ENCODE measurements around the gene TAPT1. TPM values are rescaled to one million over a fixed set of nuclear protein-coding genes. Genes with fewer than 3 reads are reported as not detected.

The TAPT1 gene, protein sequence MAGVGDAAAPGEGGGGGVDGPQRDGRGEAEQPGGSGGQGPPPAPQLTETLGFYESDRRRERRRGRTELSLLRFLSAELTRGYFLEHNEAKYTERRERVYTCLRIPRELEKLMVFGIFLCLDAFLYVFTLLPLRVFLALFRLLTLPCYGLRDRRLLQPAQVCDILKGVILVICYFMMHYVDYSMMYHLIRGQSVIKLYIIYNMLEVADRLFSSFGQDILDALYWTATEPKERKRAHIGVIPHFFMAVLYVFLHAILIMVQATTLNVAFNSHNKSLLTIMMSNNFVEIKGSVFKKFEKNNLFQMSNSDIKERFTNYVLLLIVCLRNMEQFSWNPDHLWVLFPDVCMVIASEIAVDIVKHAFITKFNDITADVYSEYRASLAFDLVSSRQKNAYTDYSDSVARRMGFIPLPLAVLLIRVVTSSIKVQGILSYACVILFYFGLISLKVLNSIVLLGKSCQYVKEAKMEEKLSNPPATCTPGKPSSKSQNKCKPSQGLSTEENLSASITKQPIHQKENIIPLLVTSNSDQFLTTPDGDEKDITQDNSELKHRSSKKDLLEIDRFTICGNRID
- 55.5 and 117 TPM in 2 replicates for total RNA-seq (2011; cell fraction: chromatin; rRNA removed; ENCODE audit: low replicate concordance)
- 30.7 and 36.2 TPM in 2 replicates for total RNA-seq (2011; cell fraction: nucleolus; rRNA removed)
- 54.6 and 84.4 TPM in 2 replicates for total RNA-seq (2011; cell fraction: nucleoplasm; rRNA removed)
- total RNA-seq (2014; rRNA removed): 10.2 and 10.3 TPM in 2 replicates
- 28.6 and 28.7 TPM in 2 replicates for total RNA-seq (2014; rRNA removed; fragmentation: Illumina TruSeq; extraction: Trizol)
- total RNA-seq (2015; rRNA removed; fragmentation: Illumina TruSeq; extraction: Trizol): 19.9 and 22.7 TPM in 2 replicates
- 20.9 and 27.6 TPM in 2 replicates for total RNA-seq (2021)
- 35.0 and 36.7 TPM in 2 replicates for polyA plus RNA-seq (2011; rRNA removed)
- polyA plus RNA-seq (2011; cell fraction: cytosol; rRNA removed): 9.9 and 17.5 TPM in 2 replicates
- 34.8 and 53.3 TPM in 2 replicates for polyA plus RNA-seq (2011; cell fraction: nucleus; rRNA removed)
- 9.3 and 24.5 TPM in 2 replicates for polyA plus RNA-seq (2012)
- 18.5 and 20.7 TPM in 2 replicates for polyA plus RNA-seq (2014; fragmentation: Illumina TruSeq; extraction: Trizol)
- 1 to 10 TPM; 1.6 to 2.7 TPM for polyA plus RNA-seq (2014; fragmentation: Nextera tagmentation; extraction: Ambion mirVana)
- polyA plus RNA-seq (2014; rRNA removed): 15.2 and 16.6 TPM in 2 replicates
- polyA minus RNA-seq (2011; rRNA and poly(A)+ RNA removed): 47.2 and 58.1 TPM in 2 replicates
- polyA minus RNA-seq (2011; cell fraction: cytosol; rRNA and poly(A)+ RNA removed): 11.8 and 18.6 TPM in 2 replicates
- polyA minus RNA-seq (2011; cell fraction: nucleus; rRNA and poly(A)+ RNA removed): 31.8 and 78.0 TPM in 2 replicates
- percentile 87 among the genes with signal in this experiment for Bru-seq, nascent RNA
- BruChase-seq, experiment 1, labeled RNA remaining after a 2-hour chase: percentile 87 among the genes with signal in this experiment
- percentile 86 among the genes with signal in this experiment for BruChase-seq, experiment 2, labeled RNA remaining after a 6-hour chase
- long read RNA-seq, experiment 1, full-length matches to known transcripts: 45 of 79 reads
- long read RNA-seq, experiment 1, partial matches to known transcripts: 7 of 79 reads
- long read RNA-seq, experiment 1, other reads (novel, unspliced or antisense): 27 of 79 reads
- long read RNA-seq, experiment 2, full-length matches to known transcripts: 2 of 15 reads
- long read RNA-seq, experiment 2, partial matches to known transcripts: 1 of 15 reads
- long read RNA-seq, experiment 2, other reads (novel, unspliced or antisense): 12 of 15 reads
- long read RNA-seq, experiment 3, full-length matches to known transcripts: 2 of 3 reads
- long read RNA-seq, experiment 3, partial matches to known transcripts: 1 of 3 reads
- long read RNA-seq, experiment 3, other reads (novel, unspliced or antisense): 0 of 3 reads

GRCh38 chr4:16225863-16226815, at the start of gene TAPT1:
Gene TAPT1 (minus strand): TSS chr4:16226471. CDS start chr4:16226457, 14 bp downstream.
- FAIRE-seq: no peak
- in situ Hi-C loops (cut with MboI): loop anchor here (25.0 kb wide), 1 partner anchor 739 kb away; no protein-coding TSS in a partner anchor
- H4K20me1 ChIP-seq (replicated peaks; ENCODE audit: control insufficient read depth, insufficient read depth, low read length): peaks cover 8% of the 10 kb centered on the region; the same call in 1 of the 2 replicates
- TF ChIP-seq KDM1A (IDR thresholded peaks at IDR 0.05): no peak
- TF ChIP-seq, protein P1, sequence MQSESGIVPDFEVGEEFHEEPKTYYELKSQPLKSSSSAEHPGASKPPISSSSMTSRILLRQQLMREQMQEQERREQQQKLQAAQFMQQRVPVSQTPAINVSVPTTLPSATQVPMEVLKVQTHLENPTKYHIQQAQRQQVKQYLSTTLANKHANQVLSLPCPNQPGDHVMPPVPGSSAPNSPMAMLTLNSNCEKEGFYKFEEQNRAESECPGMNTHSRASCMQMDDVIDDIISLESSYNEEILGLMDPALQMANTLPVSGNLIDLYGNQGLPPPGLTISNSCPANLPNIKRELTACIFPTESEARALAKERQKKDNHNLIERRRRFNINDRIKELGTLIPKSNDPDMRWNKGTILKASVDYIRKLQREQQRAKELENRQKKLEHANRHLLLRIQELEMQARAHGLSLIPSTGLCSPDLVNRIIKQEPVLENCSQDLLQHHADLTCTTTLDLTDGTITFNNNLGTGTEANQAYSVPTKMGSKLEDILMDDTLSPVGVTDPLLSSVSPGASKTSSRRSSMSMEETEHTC (IDR thresholded peaks at IDR 0.05): no peak
- TF ChIP-seq NFRKB (IDR thresholded peaks at IDR 0.05; ENCODE audit: low read depth): no peak
- TF ChIP-seq, protein P2, sequence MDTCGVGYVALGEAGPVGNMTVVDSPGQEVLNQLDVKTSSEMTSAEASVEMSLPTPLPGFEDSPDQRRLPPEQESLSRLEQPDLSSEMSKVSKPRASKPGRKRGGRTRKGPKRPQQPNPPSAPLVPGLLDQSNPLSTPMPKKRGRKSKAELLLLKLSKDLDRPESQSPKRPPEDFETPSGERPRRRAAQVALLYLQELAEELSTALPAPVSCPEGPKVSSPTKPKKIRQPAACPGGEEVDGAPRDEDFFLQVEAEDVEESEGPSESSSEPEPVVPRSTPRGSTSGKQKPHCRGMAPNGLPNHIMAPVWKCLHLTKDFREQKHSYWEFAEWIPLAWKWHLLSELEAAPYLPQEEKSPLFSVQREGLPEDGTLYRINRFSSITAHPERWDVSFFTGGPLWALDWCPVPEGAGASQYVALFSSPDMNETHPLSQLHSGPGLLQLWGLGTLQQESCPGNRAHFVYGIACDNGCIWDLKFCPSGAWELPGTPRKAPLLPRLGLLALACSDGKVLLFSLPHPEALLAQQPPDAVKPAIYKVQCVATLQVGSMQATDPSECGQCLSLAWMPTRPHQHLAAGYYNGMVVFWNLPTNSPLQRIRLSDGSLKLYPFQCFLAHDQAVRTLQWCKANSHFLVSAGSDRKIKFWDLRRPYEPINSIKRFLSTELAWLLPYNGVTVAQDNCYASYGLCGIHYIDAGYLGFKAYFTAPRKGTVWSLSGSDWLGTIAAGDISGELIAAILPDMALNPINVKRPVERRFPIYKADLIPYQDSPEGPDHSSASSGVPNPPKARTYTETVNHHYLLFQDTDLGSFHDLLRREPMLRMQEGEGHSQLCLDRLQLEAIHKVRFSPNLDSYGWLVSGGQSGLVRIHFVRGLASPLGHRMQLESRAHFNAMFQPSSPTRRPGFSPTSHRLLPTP (IDR thresholded peaks at IDR 0.05; ENCODE audit: borderline replicate concordance, extremely low read depth, insufficient read length): no peak
- no peak for TF ChIP-seq ZNF134 (CRISPR knock-in tag; conservative IDR thresholded peaks at IDR 0.05)
- TF ChIP-seq KLF6 (CRISPR knock-in tag; IDR thresholded peaks at IDR 0.05; ENCODE audit: borderline replicate concordance): no peak

More at GRCh38 chr4:16225863-16226815, at the start of gene TAPT1:
- no TSS peak for BruUV-seq (replicated peaks)
- H3K9me1 ChIP-seq (ENCODE audit: control insufficient read depth, insufficient read depth, low read length): no peaks in the 10 kb centered on the region
- H3K4me2 ChIP-seq (ENCODE audit: insufficient read depth, low read length): peak within 1 kb of the TSS; percentile 91
- peak within 1 kb of the TSS; percentile 91 for H3K27ac ChIP-seq (ENCODE audit: extremely low read depth, low read depth, low read length)
- DNase-seq (ENCODE audit: extremely low read depth in 1 of 4, low spot score in 3 of 4) (peak; percentile 80 to 84 (median 82)), ATAC-seq (peak; percentile 57)
- CTCF ChIA-PET (ENCODE audit: low intra/inter-chr PET ratio): no interaction called here
- H2AFZ ChIP-seq (ENCODE audit: low read depth, low read length): peak within 1 kb of the TSS; percentile 69
- intact Hi-C loops (cut with micrococcal nuclease): loop anchor here (5.0 to 10.0 kb wide), 3 partner anchors 541 to 1221 kb away; partner anchors contain the start of genes CPEB2 and FAM200B
- peaks cover 76% of the 10 kb centered on the region for H3K79me2 ChIP-seq (ENCODE audit: control insufficient read depth, insufficient read depth, low read length)
- no peaks in the 10 kb centered on the region for H3K9me3 ChIP-seq (replicated peaks; ENCODE audit: control insufficient read depth, insufficient read depth, low read depth, low read length)
- H3K4me3 ChIP-seq: peak within 1 kb of the TSS; percentile 81
- peak within 1 kb of the TSS; percentile 89 to 99 for H3K9ac ChIP-seq (ENCODE audit: insufficient read depth in 1 of 2, low read depth in 2 of 2, low read length in 2 of 2)
- POLR2A ChIA-PET: interaction anchor here (0.7 kb wide), 1 partner anchor 1140 kb away, joined by 3 read pairs; no protein-coding TSS in a partner anchor
- no peaks in the 10 kb centered on the region for H3K27me3 ChIP-seq (ENCODE audit: control insufficient read depth in 2 of 2, insufficient read depth in 2 of 2, low read length in 2 of 2)
- 1% methylated on average over 98 of the region's 143 CpGs for WGBS (ENCODE audit: insufficient coverage, low coverage, missing lambda C conversion rate)
- H3K36me3 ChIP-seq (ENCODE audit: control insufficient read depth, insufficient read depth, low read length): no peaks in the 10 kb centered on the region
- peaks cover 6 to 12% of the 10 kb centered on the region in 2 experiments; a peak in 4 of 5 replicates for H3K4me1 ChIP-seq (replicated peaks in 1 of 2; ENCODE audit: control insufficient read depth in 2 of 2, insufficient read depth in 2 of 2, low read length in 2 of 2)

Data from K562 (cell line).